Endothelial cell (in vitro differentiated cells): ENCODE data around the gene CAMTA1. TPM values are rescaled to one million over a fixed set of nuclear protein-coding genes. Genes with fewer than 3 reads are reported as not detected.

Experiments used
- DNase-seq: peaks from one replicate; pipeline ENCODE4 v3.0.0; 2021; ENCODE audit warnings: low spot score
- H3K27ac Mint-ChIP-seq: one replicate; pipeline ENCODE4 v1.8.0; 2021; ENCODE audit warnings: mixed read lengths, inconsistent platforms; ENCODE audit not compliant: unreplicated experiment
- H3K27me3 Mint-ChIP-seq: one replicate; pipeline ENCODE4 v1.8.0; 2021; ENCODE audit warnings: mild to moderate bottlenecking, moderate library complexity, mixed read lengths, inconsistent platforms; ENCODE audit not compliant: unreplicated experiment
- H3K36me3 Mint-ChIP-seq: one replicate; pipeline ENCODE4 v1.8.0; 2021; ENCODE audit warnings: mild to moderate bottlenecking, low read depth, mixed read lengths, inconsistent platforms; ENCODE audit not compliant: unreplicated experiment
- H3K4me1 Mint-ChIP-seq: one replicate; pipeline ENCODE4 v1.8.0; 2021; ENCODE audit warnings: mild to moderate bottlenecking, mixed read lengths, inconsistent platforms; ENCODE audit not compliant: unreplicated experiment
- H3K4me3 Mint-ChIP-seq: one replicate; pipeline ENCODE4 v1.8.0; 2021; ENCODE audit warnings: mild to moderate bottlenecking, mixed read lengths, inconsistent platforms; ENCODE audit not compliant: unreplicated experiment
- H3K9me3 Mint-ChIP-seq: one replicate; pipeline ENCODE4 v1.8.0; 2021; ENCODE audit warnings: mixed read lengths, inconsistent platforms; ENCODE audit not compliant: unreplicated experiment
- total RNA-seq: library from RNA; stranded (reverse); fragmentation: NEBNext Ultra II Directional; extraction: Animal tissue kit (Norgen Biotek cat#: 25700); gene quantifications from one replicate; pipeline ENCODE4 v1.2.1, GENCODE V29; 2021; ENCODE audit not compliant: unreplicated experiment
- TF ChIP-seq, protein P1 (sequence below): fragments of 200-600 bp; sonication (generic); IDR thresholded peaks from one replicate; pipeline ENCODE4 v1.5.0; 2021; ENCODE audit warnings: antibody characterized with exemption; ENCODE audit not compliant: unreplicated experiment

Gene CAMTA1
- total RNA-seq, 1 donor from 2014 or later, result 87.3 TPM

DNA sequence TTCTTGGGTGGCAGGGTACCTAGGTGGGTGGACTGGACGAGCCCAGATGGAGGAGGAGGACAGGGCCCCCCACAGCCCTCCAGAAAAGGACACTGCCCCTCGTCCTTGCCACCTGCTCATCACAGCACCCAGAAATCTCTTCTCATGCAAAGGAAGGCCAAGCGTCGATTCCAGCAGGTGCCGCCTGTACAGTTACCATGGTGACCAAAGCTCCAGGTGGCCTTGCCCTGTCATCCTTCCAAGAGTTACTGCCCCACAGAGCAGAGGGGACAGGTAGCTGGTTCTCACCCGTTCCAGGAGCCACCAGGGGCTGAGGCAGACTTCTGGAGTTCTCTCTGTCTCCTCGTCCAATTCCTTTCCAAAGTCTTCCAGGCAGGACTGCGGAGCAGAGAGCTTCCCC lies 865.9 kb downstream of the CAMTA1 start:
- Mint-ChIP-seq H3K27me3 (peaks cover 2% of the 10 kb centered on the region), H3K27ac (no peak overlapping the region), H3K36me3 (no peaks in the 10 kb centered on the region), H3K9me3 (no peaks in the 10 kb centered on the region), H3K4me1 (no peaks in the 10 kb centered on the region), H3K4me3 (no peak overlapping the region)
- TF ChIP-seq, protein P1, sequence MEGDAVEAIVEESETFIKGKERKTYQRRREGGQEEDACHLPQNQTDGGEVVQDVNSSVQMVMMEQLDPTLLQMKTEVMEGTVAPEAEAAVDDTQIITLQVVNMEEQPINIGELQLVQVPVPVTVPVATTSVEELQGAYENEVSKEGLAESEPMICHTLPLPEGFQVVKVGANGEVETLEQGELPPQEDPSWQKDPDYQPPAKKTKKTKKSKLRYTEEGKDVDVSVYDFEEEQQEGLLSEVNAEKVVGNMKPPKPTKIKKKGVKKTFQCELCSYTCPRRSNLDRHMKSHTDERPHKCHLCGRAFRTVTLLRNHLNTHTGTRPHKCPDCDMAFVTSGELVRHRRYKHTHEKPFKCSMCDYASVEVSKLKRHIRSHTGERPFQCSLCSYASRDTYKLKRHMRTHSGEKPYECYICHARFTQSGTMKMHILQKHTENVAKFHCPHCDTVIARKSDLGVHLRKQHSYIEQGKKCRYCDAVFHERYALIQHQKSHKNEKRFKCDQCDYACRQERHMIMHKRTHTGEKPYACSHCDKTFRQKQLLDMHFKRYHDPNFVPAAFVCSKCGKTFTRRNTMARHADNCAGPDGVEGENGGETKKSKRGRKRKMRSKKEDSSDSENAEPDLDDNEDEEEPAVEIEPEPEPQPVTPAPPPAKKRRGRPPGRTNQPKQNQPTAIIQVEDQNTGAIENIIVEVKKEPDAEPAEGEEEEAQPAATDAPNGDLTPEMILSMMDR, result no peak
- DNase-seq, result no peak

DNA sequence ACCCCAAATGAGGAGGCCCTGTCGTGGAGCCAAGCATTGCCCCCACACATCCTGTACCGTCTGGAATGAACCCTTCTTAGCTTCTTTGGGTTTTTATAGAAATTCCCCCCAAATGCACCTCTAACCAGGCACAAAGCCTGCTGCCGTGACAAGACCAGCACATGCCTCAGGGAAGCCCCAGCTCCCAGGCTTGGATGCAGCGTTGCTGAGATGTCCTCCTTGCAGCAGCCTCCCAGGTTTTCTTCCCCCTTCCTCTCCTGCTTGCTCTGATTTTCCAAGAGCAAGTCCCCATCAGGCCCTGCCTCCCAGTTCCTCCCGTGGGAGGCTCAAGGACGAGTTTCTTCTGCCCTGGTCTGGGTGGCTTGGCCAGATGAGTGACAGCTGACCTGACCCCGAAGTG lies 866.8 kb downstream of the CAMTA1 start:
- TF ChIP-seq, protein P1, result no peak
- no peak for DNase-seq
- Mint-ChIP-seq H3K27me3 (peaks cover 3% of the 10 kb centered on the region), H3K4me1 (no peaks in the 10 kb centered on the region), H3K27ac (no peak overlapping the region), H3K36me3 (no peaks in the 10 kb centered on the region), H3K4me3 (no peak overlapping the region), H3K9me3 (no peaks in the 10 kb centered on the region)

DNA sequence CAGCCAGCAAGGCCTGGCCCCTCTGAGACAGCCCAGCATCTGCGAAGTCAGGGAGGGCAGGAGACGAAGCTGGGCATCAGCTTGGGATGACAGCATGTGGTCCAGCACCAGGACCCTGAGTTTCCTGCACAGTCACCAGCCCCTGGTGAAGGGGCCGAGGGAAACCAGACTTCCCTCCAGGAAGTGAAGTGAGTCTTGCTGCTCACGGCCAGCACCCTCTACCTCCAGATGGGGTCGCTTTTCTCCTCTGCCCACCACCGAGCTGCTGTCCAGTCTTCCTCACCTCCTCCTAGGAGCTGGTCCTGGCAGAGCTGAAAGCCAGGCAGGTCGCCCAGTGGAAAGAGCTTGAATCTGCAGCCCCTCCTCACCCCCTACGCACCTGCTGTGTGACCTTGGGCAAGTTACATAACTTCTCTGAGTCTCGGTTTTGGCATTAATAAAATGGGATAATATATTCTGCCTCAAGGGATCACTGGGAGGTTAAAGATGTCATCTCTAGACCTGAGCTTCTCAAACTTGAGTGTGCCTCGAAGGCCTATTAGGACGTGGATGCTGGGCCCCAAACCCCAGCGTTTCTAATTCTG lies 867.4 kb downstream of the CAMTA1 start:
- peaks cover 5% of the 10 kb centered on the region for H3K27me3 Mint-ChIP-seq
- no peaks in the 10 kb centered on the region for H3K9me3 Mint-ChIP-seq
- no peak for DNase-seq

DNA sequence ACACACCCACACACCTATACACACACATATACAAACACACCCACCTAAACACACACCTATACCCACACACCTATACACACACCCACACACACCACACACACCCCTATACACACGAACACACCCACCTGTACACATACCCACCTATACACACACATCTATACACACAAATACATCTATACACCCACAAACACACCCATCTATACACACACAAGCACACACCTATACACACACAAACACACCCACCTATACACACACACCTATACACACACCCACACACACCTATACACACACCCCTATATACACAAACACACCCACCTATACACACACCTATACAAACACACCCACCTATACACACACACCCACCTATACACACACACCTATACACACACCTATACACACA lies 869.5 kb downstream of the CAMTA1 start:
- peaks cover 5% of the 10 kb centered on the region for H3K27me3 Mint-ChIP-seq
- H3K4me1 Mint-ChIP-seq, result no peaks in the 10 kb centered on the region
- H3K36me3 Mint-ChIP-seq, result no peaks in the 10 kb centered on the region
- no peaks in the 10 kb centered on the region for H3K9me3 Mint-ChIP-seq
- no peak for DNase-seq
- TF ChIP-seq, protein P1, result no peak
- no peak overlapping the region for H3K4me3 Mint-ChIP-seq
- H3K27ac Mint-ChIP-seq, result no peak overlapping the region

More for the DNA sequence above, 867.4 kb downstream of the CAMTA1 start:
- no peak overlapping the region for H3K4me3 Mint-ChIP-seq
- TF ChIP-seq, protein P1, result no peak
- H3K27ac Mint-ChIP-seq, result no peak overlapping the region
- H3K4me1 Mint-ChIP-seq, result no peaks in the 10 kb centered on the region
- H3K36me3 Mint-ChIP-seq, result no peaks in the 10 kb centered on the region

DNA sequence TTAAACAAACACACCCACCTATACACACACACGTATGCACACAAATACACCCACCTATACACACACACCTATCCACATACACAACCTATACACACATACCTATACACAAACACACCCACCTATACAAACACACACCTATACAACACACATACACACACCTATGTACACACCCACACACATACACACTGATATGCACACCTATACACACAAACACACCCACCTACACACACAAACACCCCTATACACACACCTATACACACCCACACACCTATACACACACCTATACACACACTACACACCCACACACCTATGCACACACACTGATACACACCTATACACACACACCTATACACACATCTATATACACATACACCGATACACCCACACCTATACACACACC lies 870.1 kb downstream of the CAMTA1 start:
- H3K9me3 Mint-ChIP-seq, result no peaks in the 10 kb centered on the region
- peaks cover 5% of the 10 kb centered on the region for H3K27me3 Mint-ChIP-seq
- H3K36me3 Mint-ChIP-seq, result no peaks in the 10 kb centered on the region
- peak overlapping the region; percentile 14 for H3K27ac Mint-ChIP-seq
- no peak overlapping the region for H3K4me3 Mint-ChIP-seq
- H3K4me1 Mint-ChIP-seq, result no peaks in the 10 kb centered on the region
- no peak for DNase-seq
- TF ChIP-seq, protein P1, result no peak
